CMK (cell line): Measurements from ENCODE around the gene UNC5A.

Source experiments
- DNase-seq: peaks from one replicate; pipeline ENCODE4 v3.0.0-alpha.2; 2010; ENCODE audit warnings: low read depth

The UNC5A gene

DNA sequence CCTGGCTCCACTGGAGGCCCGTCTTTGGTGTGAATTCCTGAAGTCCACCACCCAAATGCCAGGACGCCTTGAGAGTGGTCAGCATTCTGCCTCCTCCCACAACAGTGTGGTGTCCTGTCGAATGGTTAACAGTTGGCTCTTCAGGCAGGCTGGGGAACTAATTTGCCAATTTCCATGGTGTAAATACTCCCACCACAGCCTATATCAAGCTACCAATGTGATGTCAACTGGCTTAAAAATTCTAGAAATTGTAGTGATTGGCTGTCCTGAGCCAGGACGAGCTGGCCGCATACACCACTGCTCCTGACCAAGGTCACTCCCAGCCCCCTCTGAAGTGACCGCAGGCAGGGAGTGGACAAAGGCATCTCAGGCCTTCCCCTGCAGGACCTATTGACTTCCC is 11.1 kb downstream of the UNC5A start:
- no peak for DNase-seq

DNA sequence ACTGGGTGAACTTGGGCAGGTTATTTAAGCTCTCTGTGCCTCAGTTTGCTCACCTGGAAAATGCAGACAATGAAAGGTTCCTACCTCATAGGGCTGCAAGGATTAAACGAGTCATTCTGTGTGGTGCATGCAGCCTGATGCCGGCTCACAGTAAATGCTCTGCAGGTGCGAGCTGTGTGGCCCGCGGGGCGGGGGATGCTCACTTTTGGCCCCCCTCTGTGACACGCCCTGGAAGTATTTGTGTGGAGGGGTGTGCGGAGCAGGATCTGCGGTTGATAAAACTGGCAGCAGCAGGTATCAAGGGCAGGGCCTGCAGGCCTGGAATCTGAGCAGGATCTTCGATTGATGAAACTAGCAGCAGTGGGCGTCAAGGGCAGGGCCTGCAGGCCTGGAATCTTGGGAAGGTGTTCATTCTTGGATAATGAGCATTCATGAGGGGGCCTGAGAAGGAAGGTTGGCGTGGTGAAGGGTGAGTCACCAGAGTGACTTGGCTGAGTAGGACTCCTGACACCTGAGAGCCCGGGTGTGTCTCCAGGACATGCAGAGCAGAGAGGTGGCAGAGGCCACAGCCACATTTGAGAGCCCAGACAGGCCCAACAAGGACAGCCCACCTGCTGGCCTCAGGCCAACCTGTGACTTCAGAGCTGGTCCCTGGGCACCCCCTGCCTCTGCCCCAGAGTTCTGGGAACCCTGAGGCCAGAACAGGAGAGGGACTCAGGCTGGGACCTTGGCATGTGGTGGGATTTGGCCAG is 11.9 kb downstream of the UNC5A start:
- DNase-seq: no peak

DNA sequence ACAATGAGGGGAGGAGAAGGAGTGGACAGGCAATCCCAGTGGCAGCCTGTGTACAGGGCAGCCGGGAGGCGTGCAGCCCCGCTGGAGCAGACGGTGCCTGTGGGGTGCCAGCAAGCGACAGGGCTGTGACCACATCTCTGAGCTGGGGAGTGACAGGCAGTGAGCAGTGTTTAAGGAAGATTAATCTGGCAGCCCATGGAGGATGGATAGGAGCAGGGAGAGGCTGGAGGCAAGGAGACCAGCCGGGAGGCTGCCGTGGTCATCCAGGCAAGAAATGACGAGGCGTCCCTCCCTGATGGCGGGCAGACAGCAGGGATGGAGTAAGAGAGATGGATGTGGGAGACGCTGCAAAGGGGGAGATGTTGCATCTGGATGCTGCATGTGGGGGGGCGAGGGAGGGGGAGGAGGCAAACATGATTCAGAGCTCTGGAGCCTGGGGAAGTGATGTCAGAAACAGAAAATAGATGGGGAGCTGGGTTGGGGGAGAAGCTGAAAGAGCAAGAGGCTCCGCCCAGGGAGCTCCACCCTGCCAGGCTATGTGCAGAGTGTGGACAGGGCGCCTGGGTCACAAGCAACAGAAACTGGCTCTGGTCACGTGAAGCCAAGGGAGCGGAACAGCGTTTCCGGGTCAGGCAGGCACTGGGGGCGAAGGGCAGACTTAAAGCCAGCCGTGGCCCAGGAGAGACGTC is 12.6 kb downstream of the UNC5A start:
- no peak for DNase-seq

DNA sequence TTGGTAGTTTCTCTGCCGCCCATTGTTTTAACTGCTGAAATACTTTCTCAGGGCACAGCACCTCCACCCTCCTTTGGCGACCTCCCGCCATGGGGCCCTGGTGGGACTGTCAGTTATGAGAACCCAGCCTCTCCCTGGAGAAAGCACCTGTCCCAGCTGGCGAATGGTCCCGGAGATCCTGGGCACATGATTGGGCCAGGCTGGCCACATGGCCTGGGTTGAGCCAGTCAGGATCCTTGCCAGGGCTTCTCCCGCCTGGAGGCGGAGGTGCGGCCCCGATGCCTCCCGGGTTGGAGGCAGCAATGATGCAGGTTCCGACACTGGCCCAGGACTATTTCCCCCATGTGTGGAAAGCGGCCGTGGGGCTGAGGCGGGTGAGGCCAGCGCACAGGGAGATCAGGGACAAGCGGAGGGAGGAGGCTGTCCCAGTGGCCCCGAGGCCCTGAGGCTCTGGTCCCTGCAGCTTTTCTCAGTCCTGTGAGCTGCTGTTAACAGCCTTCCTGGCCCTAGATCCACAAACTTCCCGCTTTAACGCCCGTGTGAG is 13.6 kb downstream of the UNC5A start:
- no peak for DNase-seq

DNA sequence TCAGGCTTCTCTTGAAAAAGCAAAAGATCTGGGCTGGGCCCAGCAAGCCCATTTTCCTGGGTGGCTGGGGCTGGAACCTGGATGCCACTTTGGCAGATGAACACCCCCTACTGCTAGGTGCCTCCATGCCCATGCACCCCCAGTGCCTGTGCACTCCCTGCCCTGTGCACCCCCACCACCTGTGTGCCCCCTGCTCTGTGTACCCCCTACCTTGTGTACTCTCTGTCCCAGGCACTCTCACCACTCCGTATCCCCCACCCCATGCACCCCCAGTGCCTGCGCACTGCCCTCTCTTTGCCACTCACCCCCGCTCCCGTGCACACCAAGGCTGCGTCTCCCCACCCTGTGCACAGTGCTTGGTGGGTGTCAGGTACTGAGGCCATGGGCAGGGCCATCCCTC is 14.2 kb downstream of the UNC5A start:
- DNase-seq: no peak

DNA sequence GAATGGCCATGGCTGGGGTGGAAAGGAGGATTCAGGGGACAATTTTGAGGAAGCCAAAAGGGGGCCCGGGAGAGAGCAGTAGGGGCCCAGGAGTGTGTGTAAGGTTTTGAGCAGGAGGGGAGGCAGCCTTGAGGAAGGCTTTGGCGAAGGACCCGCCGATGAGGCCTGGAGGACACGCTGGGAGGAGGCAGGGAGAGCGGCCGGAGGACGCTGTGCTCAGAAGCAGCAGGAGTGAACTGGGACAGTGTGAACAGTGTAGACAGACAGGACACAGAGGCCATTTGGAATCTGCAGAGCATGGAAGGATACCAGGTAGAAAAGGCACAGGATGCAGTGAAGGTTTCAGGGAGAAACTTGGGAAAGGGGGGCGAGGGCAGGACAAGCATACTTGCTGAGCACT is 14.9 kb downstream of the UNC5A start:
- DNase-seq: no peak

DNA sequence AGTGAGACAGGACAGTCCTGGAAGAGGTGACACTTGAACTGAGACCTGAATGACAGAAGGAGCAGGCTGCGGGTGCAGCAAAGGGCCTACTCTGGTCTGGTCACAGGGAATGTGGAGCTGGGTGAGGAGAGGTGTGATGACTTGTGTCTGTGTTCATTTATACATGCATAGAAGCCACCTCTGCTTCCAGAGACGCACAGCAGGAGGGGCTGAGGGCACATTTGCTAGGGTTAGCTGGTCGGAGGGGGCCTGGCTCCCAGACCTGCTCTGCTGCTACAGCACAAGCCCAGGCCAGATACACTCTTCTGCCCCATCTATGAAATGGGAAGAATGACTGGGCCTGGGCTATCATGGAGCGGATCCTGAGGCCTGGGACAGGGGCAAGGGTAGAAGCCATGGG is 15.6 kb downstream of the UNC5A start:
- DNase-seq: no peak

DNA sequence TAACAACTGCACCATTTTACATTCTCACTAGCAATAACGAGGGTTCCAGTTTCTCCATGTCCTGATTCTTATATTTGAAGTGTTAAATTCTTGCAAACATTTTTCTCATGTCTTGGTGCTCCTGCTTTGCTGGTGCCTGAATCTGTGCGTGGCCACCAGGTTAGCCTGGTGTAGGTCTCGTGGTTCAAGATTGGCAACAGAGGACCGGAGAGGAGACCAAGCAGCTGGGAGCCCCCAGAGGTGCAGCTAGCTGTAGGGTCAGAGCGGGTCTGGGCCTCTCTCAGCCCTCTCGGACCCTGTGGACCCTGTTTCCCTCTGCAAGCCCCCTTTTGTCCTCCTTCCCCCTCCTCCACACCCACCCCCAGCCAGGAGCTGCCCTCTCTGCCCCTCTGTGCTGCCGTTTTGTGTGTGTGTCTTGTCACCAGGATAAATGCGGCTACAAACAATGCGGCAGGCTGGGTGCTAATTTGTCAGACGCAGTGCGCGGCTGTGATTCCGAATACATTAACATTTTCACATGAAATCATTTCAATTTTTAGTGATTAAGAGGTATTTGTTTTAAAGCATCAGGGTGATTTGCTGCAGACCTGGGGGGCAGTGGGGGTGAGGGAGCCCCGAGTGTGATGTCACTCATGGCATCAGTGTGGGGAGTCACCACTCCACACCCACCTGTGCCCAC is 17.5 kb downstream of the UNC5A start:
- no peak for DNase-seq

DNA sequence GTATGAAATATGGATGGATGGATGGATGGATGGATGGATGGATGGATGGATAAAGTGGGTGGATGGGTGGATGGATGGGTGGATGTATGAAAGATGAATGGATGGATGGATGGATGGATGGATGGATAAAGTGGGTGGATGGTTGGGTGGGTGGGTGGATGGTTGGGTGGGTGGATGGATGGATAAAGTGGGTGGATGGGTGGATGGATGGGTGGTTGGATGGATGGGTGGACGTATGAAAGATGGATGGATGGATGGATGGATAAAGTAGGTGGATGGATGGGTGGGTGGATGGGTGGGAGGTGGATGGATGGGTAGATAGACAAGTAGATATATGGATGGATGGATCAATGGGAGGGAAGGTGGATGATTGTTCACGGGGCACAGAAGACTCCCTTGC is 19.0 kb downstream of the UNC5A start:
- no peak for DNase-seq

DNA sequence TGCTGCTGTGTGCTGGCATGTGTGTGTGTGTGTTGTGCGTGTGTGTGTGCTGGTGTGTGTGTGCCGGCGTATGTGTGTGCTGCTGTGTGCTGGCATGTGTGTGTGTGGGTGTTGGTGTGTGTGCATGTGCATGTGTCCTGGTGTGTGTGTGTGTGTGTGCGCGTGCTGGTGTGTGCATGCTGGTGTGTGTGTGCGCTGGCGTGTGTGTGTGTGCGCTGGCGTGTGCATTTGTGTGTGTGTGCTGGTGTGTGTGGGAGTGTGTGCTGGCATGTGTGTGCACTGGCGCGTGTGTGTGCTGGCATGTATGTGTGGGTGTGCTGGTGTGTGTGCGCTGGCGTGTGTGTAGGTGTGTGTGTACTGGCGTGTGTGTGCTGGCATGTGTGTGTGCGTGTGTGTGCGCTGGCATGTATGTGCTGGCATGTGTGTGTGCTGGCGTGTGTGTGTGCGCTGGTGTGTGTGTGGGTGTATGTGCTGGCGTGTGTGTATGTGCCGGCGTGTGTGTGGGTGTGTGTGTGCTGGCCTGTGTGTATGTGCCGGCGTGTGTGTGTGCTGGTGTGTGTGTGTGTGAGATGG is 20.1 kb downstream of the UNC5A start:
- DNase-seq: no peak

DNA sequence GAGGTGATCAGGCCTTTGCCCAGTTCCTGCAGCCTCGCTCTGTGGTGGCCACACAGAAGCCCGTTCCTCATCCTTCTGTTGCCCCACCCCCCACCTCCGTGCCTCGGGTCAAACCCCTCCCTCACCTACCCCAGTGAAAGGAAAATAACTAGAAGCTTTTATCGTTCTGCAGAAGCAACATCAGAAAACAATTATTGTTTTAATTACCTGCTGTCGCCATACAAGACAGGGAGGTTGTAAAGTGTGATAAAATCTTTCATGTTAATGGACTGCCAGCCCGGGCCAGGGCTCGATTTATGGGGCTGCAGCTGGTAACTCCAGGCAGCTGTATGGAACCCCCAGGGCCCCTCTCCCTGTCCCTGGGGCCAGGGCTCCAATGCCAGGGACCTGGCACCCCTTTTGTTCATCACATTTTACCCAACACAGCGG is 20.6 kb downstream of the UNC5A start:
- DNase-seq: no peak

DNA sequence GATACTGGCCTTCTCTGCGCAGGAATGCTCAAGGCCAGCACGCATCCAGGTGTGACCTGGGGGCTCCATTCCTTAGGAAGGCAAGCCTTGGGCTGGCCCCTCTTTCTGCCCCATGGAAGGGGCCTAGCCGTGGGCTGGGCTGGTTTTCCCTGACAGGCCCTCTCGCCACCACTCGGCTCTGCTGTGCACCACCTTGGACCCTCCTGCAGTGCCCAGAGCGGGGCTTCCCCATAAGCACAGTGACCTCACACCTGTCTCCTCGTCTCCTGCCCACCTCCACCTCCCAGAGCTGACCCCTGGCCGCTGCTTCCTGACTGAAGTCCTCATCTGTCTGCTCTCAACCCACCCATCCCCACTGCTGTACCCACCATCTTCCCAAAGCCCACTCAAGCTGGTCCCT is 21.1 kb downstream of the UNC5A start:
- no peak for DNase-seq

DNA sequence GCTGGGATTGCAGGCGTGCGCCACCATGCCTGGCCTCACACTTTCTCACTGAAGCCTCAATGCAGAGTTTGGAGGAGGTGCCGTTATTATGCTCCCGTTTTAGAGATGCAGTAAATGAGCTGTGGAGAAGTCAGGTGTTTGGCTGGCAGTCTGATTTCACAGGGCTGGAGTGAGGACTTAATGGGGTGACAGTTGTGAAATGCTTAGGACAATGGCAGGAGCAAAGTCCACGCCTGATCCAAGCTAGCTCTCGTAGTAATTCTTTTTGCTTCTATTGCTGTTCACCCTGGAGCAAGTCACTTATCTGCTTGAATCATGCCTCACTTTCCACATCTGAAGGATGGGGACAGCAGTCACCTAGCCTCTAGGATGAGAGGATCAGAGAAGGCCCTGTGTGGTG is 21.8 kb downstream of the UNC5A start:
- no peak for DNase-seq

DNA sequence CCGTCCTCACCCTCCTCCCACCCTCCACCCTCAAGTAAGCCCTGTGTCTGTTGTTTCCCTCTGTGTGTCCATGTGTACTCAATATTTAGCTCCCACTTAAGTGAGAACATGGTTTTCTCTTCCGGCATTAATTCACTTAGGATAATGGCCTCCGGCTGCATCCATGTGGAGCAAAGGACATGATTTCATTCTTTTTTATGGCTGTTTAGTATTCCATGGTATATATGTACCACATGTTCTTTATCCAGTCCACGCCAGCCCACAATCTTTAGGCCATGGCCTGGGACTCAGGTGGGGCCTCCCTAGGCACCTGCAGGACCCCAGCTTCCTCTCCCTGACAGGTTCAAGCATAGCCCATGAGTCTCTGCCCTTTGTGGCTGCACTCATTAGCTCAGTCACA is 22.9 kb downstream of the UNC5A start:
- no peak for DNase-seq

DNA sequence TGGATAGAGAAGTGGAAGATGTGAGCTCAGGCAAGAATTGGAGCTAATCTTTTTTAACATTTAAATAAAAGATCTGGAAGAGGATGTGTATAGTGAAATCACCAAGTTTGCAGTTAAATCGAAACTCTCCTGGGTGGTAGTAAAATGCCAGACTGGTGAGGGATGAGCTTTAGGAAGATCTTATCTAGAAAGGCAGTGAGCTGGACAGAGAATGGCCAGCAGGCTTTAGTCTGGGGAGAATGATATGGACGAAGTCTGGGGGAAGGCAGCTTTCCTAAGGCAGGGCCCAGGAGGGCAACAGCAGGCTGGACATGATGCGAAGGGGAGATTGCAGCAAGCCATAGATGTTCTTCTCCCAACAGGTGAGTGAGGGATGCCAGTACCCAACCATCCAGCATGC is 25.6 kb downstream of the UNC5A start:
- DNase-seq: no peak

DNA sequence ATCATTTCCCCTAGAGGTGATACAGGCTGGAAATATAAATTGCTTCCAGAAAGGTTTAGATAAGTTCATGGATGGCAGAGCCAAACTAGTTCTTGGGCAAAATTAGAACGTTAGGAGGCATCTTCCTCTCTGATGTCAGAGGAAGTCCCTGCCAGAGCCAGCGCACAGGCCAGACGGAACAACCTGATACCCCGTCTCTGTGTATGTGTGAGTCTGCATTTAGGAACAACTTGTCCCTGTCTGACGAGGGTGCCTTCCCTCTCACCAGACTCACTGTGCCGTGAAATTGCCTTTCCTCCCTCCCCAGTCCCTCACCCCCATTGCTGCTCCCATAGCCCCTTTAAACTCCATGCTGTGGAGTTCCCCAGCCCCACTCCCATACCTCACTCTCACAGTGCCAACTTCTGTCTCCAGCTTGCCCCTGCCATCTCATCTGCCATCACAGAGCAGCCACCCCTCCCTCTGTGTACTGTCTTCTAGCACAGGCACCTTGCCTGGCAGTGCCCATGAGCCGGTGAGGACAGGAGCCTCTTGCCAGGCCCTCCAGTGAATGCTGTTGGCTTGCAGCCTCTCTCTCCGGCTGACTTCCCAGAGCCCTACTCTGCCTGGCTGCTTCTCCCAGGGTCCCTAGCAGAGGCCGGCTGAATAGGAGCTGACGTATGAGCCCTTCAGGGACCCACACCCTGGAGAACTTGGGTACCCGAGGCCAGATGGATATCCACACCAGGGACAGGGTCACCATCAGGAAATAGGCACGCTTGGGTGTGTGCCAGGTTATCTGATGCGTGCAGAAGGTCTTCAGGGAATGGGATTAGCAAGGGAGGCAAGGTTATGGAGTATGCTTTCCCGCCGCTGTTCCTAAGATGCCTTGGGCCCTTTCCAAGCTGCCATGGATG is 26.7 kb downstream of the UNC5A start:
- no peak for DNase-seq

DNA sequence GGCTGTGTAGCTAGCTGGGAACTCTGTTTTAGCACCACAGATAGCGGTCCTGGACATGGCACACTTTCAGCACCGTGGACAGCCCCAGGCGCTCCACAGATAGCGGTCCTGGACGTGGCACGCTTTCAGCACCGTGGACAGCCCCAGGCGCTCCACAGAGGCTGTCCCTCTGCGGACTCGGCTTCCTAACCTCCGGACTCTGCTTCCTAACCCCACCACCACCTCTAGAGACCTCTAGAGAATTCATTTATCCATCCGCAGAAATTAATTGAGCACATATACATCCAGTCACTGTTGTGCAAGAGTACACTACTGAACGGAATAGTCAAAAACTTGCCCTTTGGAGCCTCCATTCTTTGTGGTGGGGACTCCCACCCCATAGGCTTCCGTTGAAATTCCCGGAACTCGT is 27.4 kb downstream of the UNC5A start:
- DNase-seq: peak; percentile 55

DNA sequence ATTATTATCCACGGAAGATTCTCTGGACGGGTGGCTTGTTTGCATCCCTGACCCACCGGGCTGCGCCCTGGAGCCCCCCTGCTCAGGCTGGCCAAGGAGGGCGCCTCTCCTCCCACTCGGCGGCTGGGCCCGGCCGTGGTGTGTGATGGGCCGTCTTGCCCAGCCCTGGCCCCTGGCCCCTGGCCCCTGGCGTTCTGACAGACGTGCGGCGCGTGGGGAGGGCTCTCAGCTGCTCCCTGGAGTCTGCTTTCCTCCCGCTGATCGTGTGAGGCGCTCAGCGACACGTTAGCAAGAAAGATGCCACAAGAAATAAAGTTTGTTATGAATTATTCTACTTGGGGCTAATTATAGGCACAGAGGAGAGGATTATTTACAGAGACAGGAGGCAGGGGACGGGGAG is 33.3 kb downstream of the UNC5A start:
- no peak for DNase-seq

DNA sequence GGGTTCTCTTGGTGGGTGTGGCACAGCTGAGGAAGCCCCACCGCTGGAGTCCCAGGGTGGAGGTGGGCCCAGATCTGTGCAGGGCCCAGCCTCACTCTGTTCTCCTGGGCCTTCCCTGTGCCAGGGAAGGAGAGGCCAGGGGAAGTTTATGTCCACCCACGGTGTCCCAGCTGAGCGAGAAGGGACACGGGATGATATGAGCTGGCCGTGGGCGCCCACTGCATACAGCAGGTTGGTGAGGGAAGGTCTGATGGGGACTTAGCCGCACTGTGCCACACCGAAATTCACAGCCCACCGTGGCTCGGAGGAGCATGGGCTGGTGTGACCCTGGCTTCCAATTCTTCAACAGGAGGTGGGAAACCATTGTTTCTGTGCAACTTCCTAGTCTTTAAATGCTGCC is 33.9 kb downstream of the UNC5A start:
- DNase-seq: no peak

DNA sequence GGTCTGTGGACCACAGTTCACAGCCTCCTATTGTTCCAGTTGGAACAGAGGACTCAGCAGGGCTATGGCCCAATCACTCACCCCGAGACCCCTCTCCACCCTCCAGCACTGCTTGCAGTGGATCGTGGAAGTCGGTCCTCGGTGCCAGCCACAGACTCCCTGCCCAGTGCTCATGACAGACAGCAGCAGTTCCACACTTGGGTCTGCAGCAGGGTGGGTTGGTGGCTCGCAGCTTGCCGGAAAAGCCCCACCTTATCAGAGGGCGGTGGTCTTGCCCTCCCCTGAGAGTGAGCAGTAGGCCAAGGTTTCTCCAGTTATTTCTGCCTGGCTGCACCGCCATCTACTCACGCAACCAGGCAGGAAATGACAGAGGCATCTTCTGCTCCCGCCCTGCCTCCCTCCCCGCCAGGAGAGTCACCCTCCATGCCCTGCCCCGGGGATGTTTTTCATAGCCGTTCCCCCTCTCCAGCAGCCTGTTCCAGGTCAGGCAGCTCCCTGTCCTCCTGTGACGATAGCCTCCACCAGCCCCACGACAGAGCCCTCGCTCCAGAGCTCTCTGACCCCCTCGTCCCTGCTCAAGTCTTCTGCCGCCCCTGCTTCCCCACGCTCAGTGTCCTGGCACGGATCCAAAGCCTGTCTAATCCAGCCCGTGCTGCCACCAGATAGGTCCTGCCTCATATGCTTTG is 34.5 kb downstream of the UNC5A start:
- DNase-seq: no peak

DNA sequence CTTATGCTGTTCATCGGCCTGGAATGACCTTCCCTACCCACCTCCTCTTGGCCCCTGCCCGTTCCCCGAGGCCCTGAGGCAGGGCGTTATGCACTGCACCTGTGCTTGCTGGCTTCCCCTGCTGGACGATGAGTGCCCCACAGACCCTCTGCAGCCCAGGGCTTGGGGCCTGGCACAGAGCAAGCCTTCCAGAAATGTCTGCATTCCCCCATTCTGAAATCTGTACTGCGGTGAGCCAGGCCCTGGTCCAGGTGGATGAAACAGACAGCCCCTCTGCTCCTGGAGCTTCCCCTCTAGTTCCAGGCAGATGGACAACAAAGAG is 35.0 kb downstream of the UNC5A start:
- DNase-seq: no peak
